GM12892 (cell line): ENCODE measurements around the gene IQGAP1.

ENCODE experiments used
- POLR2A ChIP-seq: IDR thresholded peaks from 2 replicates; pipeline ENCODE4 v1.6.1; 2011; ENCODE audit warnings: low read depth, low read length, control low read depth
- POLR2AphosphoS5 ChIP-seq: IDR thresholded peaks from 2 replicates; pipeline ENCODE4 v1.6.1; 2011; ENCODE audit warnings: low read depth, low read length, control low read depth
- TAF1 ChIP-seq: IDR thresholded peaks from 2 replicates; pipeline ENCODE4 v1.6.1; 2011; ENCODE audit warnings: low read depth, mild to moderate bottlenecking, control low read depth, low read length, borderline replicate concordance

GRCh38 chr15:90365414-90366055, 22.5 kb upstream of the IQGAP1 start:
- TF ChIP-seq POLR2AphosphoS5 (no peak), POLR2A (no peak), TAF1 (no peak)
